GM18499 (cell line): ENCODE measurements around the gene USP34.

ENCODE experiments used
- ATAC-seq: cut with Tn5 transposase; IDR thresholded peaks from one replicate; pipeline ENCODE4 v1.9.1; 2021; ENCODE audit warnings: moderate number of reproducible peaks; ENCODE audit not compliant: insufficient read depth, unreplicated experiment

USP34 gene

GRCh38 chr2:61327173-61327572 is 143.7 kb downstream of the USP34 start:
- no peak for ATAC-seq

GRCh38 chr2:61326423-61326822 is 144.5 kb downstream of the USP34 start:
- ATAC-seq, result no peak

GRCh38 chr2:61320181-61320580 is 150.7 kb downstream of the USP34 start:
- no peak for ATAC-seq

- ATAC-seq, result no peak
Observed at GRCh38 chr2:61318553-61318952, 152.3 kb downstream of the USP34 start.

- ATAC-seq, result no peak
Observed at GRCh38 chr2:61295981-61296380, 174.9 kb downstream of the USP34 start.

- no peak for ATAC-seq
Observed at GRCh38 chr2:61291851-61292575, 178.9 kb downstream of the USP34 start.

GRCh38 chr2:61288070-61288841 is 182.6 kb downstream of the USP34 start:
- no peak for ATAC-seq

GRCh38 chr2:61287254-61287653 is 183.6 kb downstream of the USP34 start:
- no peak for ATAC-seq

- no peak for ATAC-seq
Observed at GRCh38 chr2:61283443-61284160, 187.3 kb downstream of the USP34 start.

GRCh38 chr2:61282104-61282590 is 188.7 kb downstream of the USP34 start:
- ATAC-seq, result no peak

- no peak for ATAC-seq
Observed at GRCh38 chr2:61281321-61281720, 189.6 kb downstream of the USP34 start.

- ATAC-seq, result no peak
Observed at GRCh38 chr2:61277756-61278155, 193.1 kb downstream of the USP34 start.

GRCh38 chr2:61275575-61276184 is 195.2 kb downstream of the USP34 start:
- ATAC-seq, result no peak

- no peak for ATAC-seq
Observed at GRCh38 chr2:61272421-61273070, 198.3 kb downstream of the USP34 start.

GRCh38 chr2:61268249-61268648 is 202.6 kb downstream of the USP34 start:
- ATAC-seq, result no peak

- ATAC-seq, result no peak
Observed at GRCh38 chr2:61266632-61267505, 204.0 kb downstream of the USP34 start.

- no peak for ATAC-seq
Observed at GRCh38 chr2:61263830-61264229, 207.1 kb downstream of the USP34 start.

- ATAC-seq, result no peak
Observed at GRCh38 chr2:61262699-61263098, 208.2 kb downstream of the USP34 start.

- ATAC-seq, result no peak
Observed at GRCh38 chr2:61257446-61257845, 213.4 kb downstream of the USP34 start.
